NCI-H2196 treated with DMSO at 0.1 percent for 48 hours (cell line): ENCODE measurements around the gene GPR162.
"Not testable (repeated sequence)": the region's sequence is repeated elsewhere in the genome, so short reads cannot be mapped to it uniquely, and the experiment has no call there.

Experiments
- DNase-seq: peaks from one replicate; lab custom pipeline; 2025; ENCODE audit not compliant: unreplicated experiment; lab: John Stamatoyannopoulos, UW

The GPR162 gene

DNA sequence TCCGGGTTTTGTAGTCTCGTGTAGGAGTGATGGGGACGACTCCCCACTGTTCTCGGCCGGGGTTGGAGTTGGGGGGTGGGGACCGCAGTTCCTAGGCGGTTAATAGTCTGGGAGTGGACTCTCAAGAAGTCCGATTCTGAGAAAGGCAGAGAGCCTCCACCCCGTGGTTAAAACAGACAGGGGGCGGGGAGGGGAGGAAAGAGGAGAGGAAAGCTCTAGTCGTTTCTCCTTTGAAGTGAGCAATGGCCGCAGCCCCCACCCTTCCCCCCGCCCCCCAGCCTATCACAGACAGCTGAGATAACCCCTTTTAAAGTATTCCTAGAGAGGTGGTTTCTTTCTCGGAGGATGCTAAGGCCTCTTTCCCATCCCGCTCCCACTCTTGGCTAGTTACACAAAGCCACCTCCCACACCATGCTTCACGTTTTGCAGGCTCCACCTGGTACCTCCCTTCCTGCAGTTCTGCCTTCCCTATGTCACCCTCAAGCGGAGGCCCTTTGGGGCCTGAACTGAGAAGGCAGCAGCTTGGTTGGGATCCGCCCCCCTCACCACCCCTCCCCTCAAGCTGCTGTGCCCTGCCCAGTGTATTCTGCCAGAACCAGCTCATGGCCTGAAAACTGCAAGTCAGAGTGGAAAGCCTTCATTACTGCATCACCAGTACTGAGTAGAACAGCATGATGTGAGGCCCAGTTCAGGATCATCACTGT lies 31.2 kb downstream of the GPR162 start:
- no peak for DNase-seq

DNA sequence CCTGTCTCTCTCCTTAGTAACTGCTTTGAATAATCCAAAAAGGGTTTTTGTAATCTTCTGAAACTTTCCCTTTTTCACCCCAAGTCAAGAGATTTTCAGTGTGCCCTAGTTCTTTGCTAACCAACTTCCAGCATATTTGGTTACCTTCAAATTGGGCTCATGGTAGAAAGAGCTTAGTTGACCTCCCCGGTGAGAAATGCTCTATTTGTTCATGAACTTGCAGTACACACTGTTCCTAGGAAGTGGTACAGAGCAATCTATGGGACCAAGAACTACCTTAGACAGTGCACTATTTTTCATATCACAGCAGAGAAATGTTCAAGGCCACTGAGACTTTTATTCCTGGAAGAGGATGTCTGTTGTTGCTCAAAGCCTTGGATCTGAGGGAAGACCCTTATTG lies 32.0 kb downstream of the GPR162 start:
- DNase-seq = no peak

DNA sequence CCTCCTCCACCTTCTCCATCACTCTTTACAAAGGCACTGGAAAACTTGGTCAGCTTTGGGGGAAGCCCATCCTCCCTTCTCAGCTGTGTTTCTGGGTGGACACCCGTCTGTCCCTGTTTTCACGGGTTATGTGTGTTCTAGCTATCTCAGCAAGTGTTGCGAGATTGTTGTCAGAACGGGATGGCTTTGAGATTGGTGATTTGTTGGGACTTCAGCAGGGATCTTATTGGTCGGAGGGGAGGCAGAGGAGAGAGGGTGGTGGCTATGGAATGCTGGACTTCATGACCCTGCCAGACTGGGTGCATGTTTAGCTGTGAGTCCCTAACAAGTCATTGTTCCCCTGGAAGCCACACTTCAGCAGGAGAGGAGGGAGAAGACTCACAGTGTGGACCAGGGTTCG lies 32.4 kb downstream of the GPR162 start:
- DNase-seq = no peak

GRCh38 chr12:6855322-6855721 lies 33.7 kb downstream of the GPR162 start:
- no peak for DNase-seq

GRCh38 chr12:6858799-6859198 lies 37.2 kb downstream of the GPR162 start:
- DNase-seq = no peak

GRCh38 chr12:6860116-6860515 lies 38.5 kb downstream of the GPR162 start:
- DNase-seq = no peak

DNA sequence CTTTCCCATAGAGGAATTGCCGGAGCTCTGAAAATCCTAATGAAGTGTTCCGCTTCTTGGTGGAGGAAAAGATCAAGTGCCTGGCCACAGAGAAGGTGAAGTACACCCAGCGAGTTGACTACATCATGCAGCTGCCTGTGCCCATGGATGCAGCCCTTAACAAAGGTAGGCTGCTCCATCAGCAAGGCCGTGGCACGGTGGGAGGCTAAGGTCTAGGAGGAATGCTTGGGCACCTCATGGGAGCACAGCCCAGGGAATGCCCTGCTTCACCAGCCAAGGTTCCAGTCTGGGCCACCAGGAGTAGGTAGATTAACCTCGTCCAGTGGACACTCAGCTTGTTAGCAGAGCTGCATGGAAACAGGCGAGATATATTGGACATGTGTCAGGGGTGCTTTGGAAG lies 39.3 kb downstream of the GPR162 start:
- no peak for DNase-seq

DNA sequence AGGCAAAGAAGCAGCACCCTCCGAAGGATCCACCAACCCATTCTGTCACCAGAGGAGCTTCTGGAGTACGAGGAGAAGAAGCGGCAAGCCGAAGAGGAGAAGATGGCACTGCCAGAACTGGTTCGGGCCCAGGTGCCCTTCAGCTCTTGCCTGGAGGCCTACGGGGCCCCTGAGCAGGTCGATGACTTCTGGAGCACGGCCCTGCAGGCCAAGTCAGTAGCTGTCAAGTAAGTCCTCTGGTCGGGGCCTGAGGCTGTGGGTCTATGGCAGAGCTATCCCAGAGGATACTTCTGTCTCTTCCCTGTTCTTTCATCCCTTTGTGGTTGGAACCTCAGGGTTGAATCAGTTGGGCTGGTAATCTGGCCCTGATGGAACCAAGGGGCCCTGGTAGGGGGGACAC lies 39.8 kb downstream of the GPR162 start:
- DNase-seq = no peak

DNA sequence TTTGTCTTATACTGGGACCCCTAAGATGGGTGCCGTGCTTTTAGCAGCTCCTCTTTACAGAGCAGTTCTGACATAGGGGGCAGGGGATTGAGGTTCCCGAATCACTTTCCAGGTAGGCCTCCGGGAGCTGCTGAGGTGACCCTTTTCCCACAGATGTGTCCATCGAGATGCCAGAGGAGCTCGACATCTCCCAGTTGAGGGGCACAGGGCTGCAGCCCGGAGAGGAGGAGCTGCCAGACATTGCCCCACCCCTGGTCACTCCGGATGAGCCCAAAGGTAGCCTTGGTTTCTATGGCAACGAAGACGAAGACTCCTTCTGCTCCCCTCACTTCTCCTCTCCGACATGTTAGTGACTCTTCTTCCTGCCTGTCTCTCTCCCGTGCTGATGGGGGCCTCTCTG lies 41.4 kb downstream of the GPR162 start:
- no peak for DNase-seq

DNA sequence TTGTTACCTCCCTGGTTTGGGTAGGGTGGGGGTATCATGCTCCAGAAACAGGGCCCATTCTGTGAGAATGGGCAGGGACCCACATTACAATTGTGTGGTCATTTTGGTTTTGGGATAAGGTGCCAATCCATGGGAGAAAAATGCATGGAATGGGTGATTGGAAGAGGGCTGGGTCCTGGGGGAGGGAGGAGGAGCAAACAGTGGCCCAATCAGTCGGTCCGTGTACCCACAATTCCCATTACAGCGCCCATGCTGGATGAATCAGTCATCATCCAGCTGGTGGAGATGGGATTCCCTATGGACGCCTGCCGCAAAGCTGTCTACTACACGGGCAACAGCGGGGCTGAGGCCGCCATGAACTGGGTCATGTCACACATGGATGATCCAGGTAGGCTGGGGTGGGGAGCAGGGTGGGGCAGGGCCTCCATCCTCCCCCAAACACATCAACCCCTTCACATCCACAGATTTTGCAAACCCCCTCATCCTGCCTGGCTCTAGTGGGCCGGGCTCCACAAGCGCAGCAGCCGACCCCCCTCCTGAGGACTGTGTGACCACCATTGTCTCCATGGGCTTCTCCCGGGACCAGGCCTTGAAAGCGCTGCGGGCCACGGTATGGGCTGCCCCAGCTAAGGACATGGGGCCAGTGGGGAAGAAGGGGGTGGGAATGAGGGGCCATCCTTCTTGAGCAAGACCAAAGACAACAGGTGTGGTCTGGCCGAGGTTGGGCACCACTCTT lies 42.1 kb downstream of the GPR162 start:
- no peak for DNase-seq

GRCh38 chr12:6865307-6865706 lies 43.7 kb downstream of the GPR162 start:
- not testable (repeated sequence) for DNase-seq

DNA sequence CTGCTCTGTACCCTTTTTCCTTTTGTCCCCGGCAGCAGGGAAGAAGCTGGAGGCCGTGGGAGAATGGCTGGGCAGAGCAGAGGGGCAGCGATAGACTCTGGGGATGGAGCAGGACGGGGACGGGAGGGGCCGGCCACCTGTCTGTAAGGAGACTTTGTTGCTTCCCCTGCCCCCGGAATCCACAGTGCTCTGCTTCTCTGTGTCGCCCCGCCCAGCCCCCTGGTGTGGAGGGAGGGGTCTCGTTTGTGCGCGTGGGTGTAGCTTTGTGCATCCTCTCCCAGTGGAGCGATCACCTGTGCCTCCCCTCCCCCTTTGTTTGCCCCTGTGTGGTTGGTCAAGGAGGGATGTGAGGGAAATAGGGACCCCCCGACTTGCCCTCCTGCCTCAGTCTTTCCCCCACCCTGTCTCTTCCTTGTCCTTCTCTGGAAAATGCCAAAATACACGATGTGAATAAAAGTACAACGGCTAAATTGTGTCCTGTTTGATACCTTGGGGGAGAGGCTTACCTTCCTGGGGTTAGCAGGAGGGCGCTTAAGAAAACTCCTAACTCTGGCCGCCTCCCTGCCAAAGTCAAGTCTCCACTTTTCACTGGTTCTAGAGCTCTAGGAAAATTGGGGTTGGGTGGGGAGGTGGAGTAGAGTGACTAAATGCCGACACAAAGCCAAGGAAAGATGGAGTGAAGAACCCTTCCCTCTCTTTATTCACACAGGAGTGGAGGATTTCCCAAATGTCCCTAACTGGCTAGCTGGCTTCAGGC lies 44.7 kb downstream of the GPR162 start:
- no peak for DNase-seq

- DNase-seq = no peak
Observed at GRCh38 chr12:6866920-6867412, 45.3 kb downstream of the GPR162 start.

GRCh38 chr12:6867413-6868210 lies 46.0 kb downstream of the GPR162 start, which contains the start of gene TPI1:
Gene TPI1 (plus strand): TSS chr12:6867531. CDS start chr12:6867567, 36 bp downstream.
- no peak for DNase-seq

- no peak for DNase-seq
Observed at GRCh38 chr12:6868211-6869048, 46.8 kb downstream of the GPR162 start.

GRCh38 chr12:6869049-6870021 lies 47.7 kb downstream of the GPR162 start:
- DNase-seq = peak; percentile 13

DNA sequence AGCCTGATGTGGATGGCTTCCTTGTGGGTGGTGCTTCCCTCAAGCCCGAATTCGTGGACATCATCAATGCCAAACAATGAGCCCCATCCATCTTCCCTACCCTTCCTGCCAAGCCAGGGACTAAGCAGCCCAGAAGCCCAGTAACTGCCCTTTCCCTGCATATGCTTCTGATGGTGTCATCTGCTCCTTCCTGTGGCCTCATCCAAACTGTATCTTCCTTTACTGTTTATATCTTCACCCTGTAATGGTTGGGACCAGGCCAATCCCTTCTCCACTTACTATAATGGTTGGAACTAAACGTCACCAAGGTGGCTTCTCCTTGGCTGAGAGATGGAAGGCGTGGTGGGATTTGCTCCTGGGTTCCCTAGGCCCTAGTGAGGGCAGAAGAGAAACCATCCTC lies 48.7 kb downstream of the GPR162 start:
- DNase-seq = not testable (repeated sequence)

GRCh38 chr12:6871052-6871957 lies 49.7 kb downstream of the GPR162 start:
- no peak for DNase-seq
